GM18873 (cell line): ENCODE measurements around the gene CTNNA2.

Experiments used
- ATAC-seq: cut with Tn5 transposase; IDR thresholded peaks from one replicate; pipeline ENCODE4 v1.9.1; 2021; ENCODE audit warnings: mild to moderate bottlenecking, moderate library complexity, moderate number of reproducible peaks; ENCODE audit not compliant: unreplicated experiment, low FRiP score

CTNNA2 gene

GRCh38 chr2:79512442-79513401 lies at the start of gene CTNNA2:
TSS of gene CTNNA2 (plus strand) at chr2:79513051.
- ATAC-seq: no peak

- ATAC-seq: no peak
Measured at GRCh38 chr2:79487399-79487798, 25.5 kb upstream of the CTNNA2 start.

- ATAC-seq: no peak
Measured at GRCh38 chr2:79511320-79511951, 1.4 kb upstream of the CTNNA2 start.

- no peak for ATAC-seq
Measured at GRCh38 chr2:79513711-79514110, 860 bp downstream of the CTNNA2 start.

GRCh38 chr2:79529636-79530035 lies 16.8 kb downstream of the CTNNA2 start:
- ATAC-seq: no peak

GRCh38 chr2:79530443-79530842 lies 17.6 kb downstream of the CTNNA2 start:
- ATAC-seq: no peak

GRCh38 chr2:79547568-79547967 lies 34.7 kb downstream of the CTNNA2 start:
- ATAC-seq: no peak

GRCh38 chr2:79552653-79553052 lies 39.8 kb downstream of the CTNNA2 start:
- no peak for ATAC-seq

GRCh38 chr2:79554899-79555298 lies 42.0 kb downstream of the CTNNA2 start:
- no peak for ATAC-seq

GRCh38 chr2:79564065-79564464 lies 51.2 kb downstream of the CTNNA2 start:
- no peak for ATAC-seq

- ATAC-seq: no peak
Measured at GRCh38 chr2:79569048-79569447, 56.2 kb downstream of the CTNNA2 start.

- no peak for ATAC-seq
Measured at GRCh38 chr2:79573895-79574674, 61.2 kb downstream of the CTNNA2 start.

GRCh38 chr2:79576451-79576850 lies 63.6 kb downstream of the CTNNA2 start:
- ATAC-seq: no peak

GRCh38 chr2:79578952-79579351 lies 66.1 kb downstream of the CTNNA2 start:
- no peak for ATAC-seq

GRCh38 chr2:79580175-79580574 lies 67.3 kb downstream of the CTNNA2 start:
- ATAC-seq: no peak

GRCh38 chr2:79585701-79586433 lies 73.0 kb downstream of the CTNNA2 start:
- no peak for ATAC-seq

- ATAC-seq: no peak
Measured at GRCh38 chr2:79591281-79591680, 78.4 kb downstream of the CTNNA2 start.

GRCh38 chr2:79593237-79593867 lies 80.5 kb downstream of the CTNNA2 start:
- ATAC-seq: no peak

GRCh38 chr2:79596403-79596802 lies 83.6 kb downstream of the CTNNA2 start:
- ATAC-seq: no peak

GRCh38 chr2:79604748-79605147 lies 91.9 kb downstream of the CTNNA2 start:
- ATAC-seq: no peak
